Suprapubic skin (tissue), 4 donors: ENCODE results near the gene OR3A1. TPM values are rescaled to one million over a fixed set of nuclear protein-coding genes. Genes with fewer than 3 reads are reported as not detected.
"Not testable (repeated sequence)": the region's sequence is repeated elsewhere in the genome, so short reads cannot be mapped to it uniquely, and the experiment has no call there.

ENCODE experiments used
- DNase-seq, 2 donors: peaks; one replicate each; pipeline ENCODE4 v3.0.0-alpha.2; 2019; ENCODE audit warnings: low spot score in 2 of 2
- H3K27ac ChIP-seq: fragments of 200-600 bp; sonication (generic); one replicate; pipeline ENCODE4 v1.5.1; 2019
- H3K27me3 ChIP-seq: fragments of 200-600 bp; sonication (generic); one replicate; pipeline ENCODE4 v1.5.1; 2019
- H3K36me3 ChIP-seq: fragments of 200-600 bp; sonication (generic); one replicate; pipeline ENCODE4 v1.5.1; 2019
- H3K4me1 ChIP-seq: fragments of 200-600 bp; sonication (generic); one replicate; pipeline ENCODE4 v1.5.1; 2019
- H3K4me3 ChIP-seq: fragments of 200-600 bp; sonication (generic); one replicate; pipeline ENCODE4 v1.5.1; 2019; ENCODE audit warnings: mild to moderate bottlenecking
- H3K9me3 ChIP-seq: fragments of 200-600 bp; sonication (generic); one replicate; pipeline ENCODE4 v1.5.1; 2019
- CTCF ChIP-seq, 2 donors: fragments of 200-600 bp in 1 of 2; fragments of 450-650 bp in 1 of 2; sonication (generic) in 1 of 2; IDR thresholded peaks; one replicate each; pipeline ENCODE4 v1.5.1; 2016 to 2019; ENCODE audit warnings: antibody characterized with exemption in 2 of 2, mild to moderate bottlenecking in 1 of 2, moderate library complexity in 1 of 2
- EP300 ChIP-seq: sonication (generic); formaldehyde crosslinking; IDR thresholded peaks from one replicate; pipeline ENCODE4 v1.6.1; 2017; ENCODE audit warnings: antibody characterized with exemption
- POLR2A ChIP-seq, 2 donors: fragments of 450-650 bp; IDR thresholded peaks; one replicate each; pipeline ENCODE4 v1.6.1; 2017; ENCODE audit warnings: antibody characterized with exemption in 2 of 2, mild to moderate bottlenecking in 2 of 2, moderate library complexity in 2 of 2
- POLR2AphosphoS5 ChIP-seq, 3 donors: sonication (generic); formaldehyde crosslinking; IDR thresholded peaks; one replicate each; pipeline ENCODE4 v1.6.1; 2017; ENCODE audit warnings: antibody characterized with exemption in 3 of 3
- WGBS: methylation state at CpG from one replicate; pipeline ENCODE4 v1.1.5; 2018; 5-methylcytosine and 5-hydroxymethylcytosine counted together
- total RNA-seq, 4 donors: library from RNA; depleted of rRNA; stranded (reverse); fragments of >200 nt; gene quantifications; one replicate each; pipeline ENCODE4 v1.1.0, GENCODE V29; 2016

The OR3A1 gene
- total RNA-seq, 4 donors from 2014 or later: not detected

- Histone ChIP-seq H3K27me3 (peaks cover 15% of the 10 kb centered on the region), H3K4me1 (no peaks in the 10 kb centered on the region), H3K27ac (no peak overlapping the region), H3K4me3 (no peak overlapping the region), H3K9me3 (no peaks in the 10 kb centered on the region), H3K36me3 (no peaks in the 10 kb centered on the region)
- WGBS: 60% methylated on average over 4 of the region's 4 CpGs
- no peak for DNase-seq
- no peak for TF ChIP-seq POLR2AphosphoS5 (IDR thresholded peaks at IDR 0.05)
- no peak for TF ChIP-seq CTCF (IDR thresholded peaks at IDR 0.05)
- no peak for TF ChIP-seq EP300
- no peak for TF ChIP-seq POLR2A (IDR thresholded peaks at IDR 0.05)
Observed at GRCh38 chr17:3295632-3296031, 2.5 kb downstream of the OR3A1 start.

DNA sequence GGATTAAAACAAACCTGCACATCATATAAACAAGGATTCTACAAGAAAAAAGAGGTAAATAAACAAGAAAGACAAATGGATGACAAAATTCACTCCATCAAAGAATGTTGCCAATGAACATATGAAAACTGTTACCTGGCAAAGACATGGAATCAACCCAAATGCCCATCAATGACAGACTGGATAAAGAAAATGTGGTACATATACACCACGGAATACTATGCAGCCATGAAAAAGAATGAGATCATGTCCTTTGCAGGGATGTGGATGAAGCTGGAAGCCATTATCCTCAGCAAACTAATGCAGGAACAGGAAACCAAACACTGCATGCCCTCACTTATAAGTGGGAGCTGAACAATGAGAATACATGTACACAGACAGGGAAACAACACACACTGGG is 4.6 kb downstream of the OR3A1 start:
- peaks cover 15% of the 10 kb centered on the region for H3K27me3 ChIP-seq
- H3K36me3 ChIP-seq, H3K4me1 ChIP-seq, H3K4me3 ChIP-seq, DNase-seq, H3K9me3 ChIP-seq, H3K27ac ChIP-seq: not testable (repeated sequence)
- WGBS: 85% methylated on average over 1 of the region's 1 CpG

DNA sequence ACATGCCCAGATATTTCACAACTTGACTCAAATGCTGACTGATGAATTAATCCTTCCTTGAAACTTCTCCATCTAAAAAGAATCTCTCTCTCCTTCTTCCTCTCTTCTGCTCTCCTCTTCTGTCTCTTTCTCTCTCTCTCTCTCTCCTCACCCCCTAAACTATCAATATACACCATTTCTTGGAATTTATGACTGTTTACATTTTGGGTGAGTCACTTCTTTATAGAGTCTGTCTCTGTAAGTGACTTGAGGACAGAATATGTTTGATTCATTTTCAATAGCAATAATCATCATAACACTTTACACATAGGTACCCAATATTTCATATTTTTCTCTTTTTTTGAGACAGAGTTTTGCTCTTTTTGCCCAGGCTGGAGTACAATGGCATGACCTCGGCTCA is 15.3 kb downstream of the OR3A1 start:
- no peaks in the 10 kb centered on the region for H3K36me3 ChIP-seq
- no peaks in the 10 kb centered on the region for H3K4me1 ChIP-seq
- TF ChIP-seq POLR2AphosphoS5 (IDR thresholded peaks at IDR 0.05): no peak
- TF ChIP-seq POLR2A (IDR thresholded peaks at IDR 0.05): no peak
- H3K27ac ChIP-seq: no peak overlapping the region
- no peak for DNase-seq
- H3K4me3 ChIP-seq: no peak overlapping the region
- H3K9me3 ChIP-seq: no peaks in the 10 kb centered on the region
- H3K27me3 ChIP-seq: no peaks in the 10 kb centered on the region
- 82% methylated on average over 1 of the region's 1 CpG for WGBS

- no peak for DNase-seq
- no peak overlapping the region for H3K27ac ChIP-seq
- H3K4me1 ChIP-seq: no peaks in the 10 kb centered on the region
- H3K4me3 ChIP-seq: no peak overlapping the region
- 70% methylated on average over 4 of the region's 4 CpGs for WGBS
- no peaks in the 10 kb centered on the region for H3K36me3 ChIP-seq
- TF ChIP-seq POLR2A (IDR thresholded peaks at IDR 0.05): no peak
- TF ChIP-seq EP300: no peak
- no peak for TF ChIP-seq POLR2AphosphoS5 (IDR thresholded peaks at IDR 0.05)
- no peak for TF ChIP-seq CTCF (IDR thresholded peaks at IDR 0.05)
- H3K9me3 ChIP-seq: peaks cover 1% of the 10 kb centered on the region
- no peaks in the 10 kb centered on the region for H3K27me3 ChIP-seq
Observed at GRCh38 chr17:3276126-3276525, 22.0 kb downstream of the OR3A1 start.

- H3K36me3 ChIP-seq: no peaks in the 10 kb centered on the region
- WGBS: 88% methylated on average over 5 of the region's 5 CpGs
- H3K4me1 ChIP-seq: no peaks in the 10 kb centered on the region
- no peaks in the 10 kb centered on the region for H3K27me3 ChIP-seq
- no peak overlapping the region for H3K27ac ChIP-seq
- TF ChIP-seq POLR2A (IDR thresholded peaks at IDR 0.05): no peak
- TF ChIP-seq CTCF (IDR thresholded peaks at IDR 0.05): no peak
- TF ChIP-seq POLR2AphosphoS5 (IDR thresholded peaks at IDR 0.05): no peak
- no peak for TF ChIP-seq EP300
- H3K9me3 ChIP-seq: peaks cover 5% of the 10 kb centered on the region
- no peak for DNase-seq
- no peak overlapping the region for H3K4me3 ChIP-seq
Observed at GRCh38 chr17:3271072-3271848, 26.9 kb downstream of the OR3A1 start.

- no peaks in the 10 kb centered on the region for H3K36me3 ChIP-seq
- H3K4me3 ChIP-seq: no peak overlapping the region
- no peak for DNase-seq
- no peaks in the 10 kb centered on the region for H3K4me1 ChIP-seq
- H3K27me3 ChIP-seq: peaks cover 9% of the 10 kb centered on the region
- no peak overlapping the region for H3K27ac ChIP-seq
- TF ChIP-seq CTCF (IDR thresholded peaks at IDR 0.05) (no peak), EP300 (no peak), POLR2AphosphoS5 (IDR thresholded peaks at IDR 0.05) (no peak), POLR2A (IDR thresholded peaks at IDR 0.05) (no peak)
- H3K9me3 ChIP-seq: no peaks in the 10 kb centered on the region
- WGBS: 70% methylated on average over 13 of the region's 13 CpGs
Observed at GRCh38 chr17:3260600-3260999, 37.6 kb downstream of the OR3A1 start.
